Measurements from ENCODE around the gene ENOX2. TPM values are rescaled to one million over a fixed set of nuclear protein-coding genes. Genes with fewer than 3 reads are reported as not detected.

ENOX2 gene
- total and polyA plus RNA-seq, 2 donors (not counting 1 experiment from before 2014, with no cell fraction given): 7.6 to 12.9 TPM

DNA sequence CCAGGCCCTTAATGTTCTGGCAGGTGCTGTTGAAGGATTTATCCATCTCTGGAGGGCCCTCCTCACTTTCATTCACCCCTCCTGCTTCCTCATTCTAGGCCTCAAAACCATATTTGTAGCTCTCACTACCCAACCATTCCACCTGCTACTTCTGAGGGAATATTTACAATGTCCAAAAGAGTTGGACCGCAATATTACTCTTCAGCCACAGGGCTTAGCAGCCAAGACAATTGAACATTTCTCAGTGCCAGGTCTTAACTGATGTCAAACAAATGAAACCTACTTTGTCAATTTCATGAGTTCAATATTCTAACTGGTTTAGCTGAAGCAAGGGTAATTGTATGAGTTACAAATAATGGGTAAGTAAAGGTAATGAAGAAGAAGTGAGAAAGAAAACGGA lies 113.2 kb downstream of the ENOX2 start:
- TF ChIP-seq, protein P1, sequence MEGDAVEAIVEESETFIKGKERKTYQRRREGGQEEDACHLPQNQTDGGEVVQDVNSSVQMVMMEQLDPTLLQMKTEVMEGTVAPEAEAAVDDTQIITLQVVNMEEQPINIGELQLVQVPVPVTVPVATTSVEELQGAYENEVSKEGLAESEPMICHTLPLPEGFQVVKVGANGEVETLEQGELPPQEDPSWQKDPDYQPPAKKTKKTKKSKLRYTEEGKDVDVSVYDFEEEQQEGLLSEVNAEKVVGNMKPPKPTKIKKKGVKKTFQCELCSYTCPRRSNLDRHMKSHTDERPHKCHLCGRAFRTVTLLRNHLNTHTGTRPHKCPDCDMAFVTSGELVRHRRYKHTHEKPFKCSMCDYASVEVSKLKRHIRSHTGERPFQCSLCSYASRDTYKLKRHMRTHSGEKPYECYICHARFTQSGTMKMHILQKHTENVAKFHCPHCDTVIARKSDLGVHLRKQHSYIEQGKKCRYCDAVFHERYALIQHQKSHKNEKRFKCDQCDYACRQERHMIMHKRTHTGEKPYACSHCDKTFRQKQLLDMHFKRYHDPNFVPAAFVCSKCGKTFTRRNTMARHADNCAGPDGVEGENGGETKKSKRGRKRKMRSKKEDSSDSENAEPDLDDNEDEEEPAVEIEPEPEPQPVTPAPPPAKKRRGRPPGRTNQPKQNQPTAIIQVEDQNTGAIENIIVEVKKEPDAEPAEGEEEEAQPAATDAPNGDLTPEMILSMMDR (conservative IDR thresholded peaks at IDR 0.05 in 1 of 2, IDR thresholded peaks at IDR 0.05 in 1 of 2; ENCODE audit: low read depth in 1 of 2, low read length in 2 of 2): no peak
- no peak for TF ChIP-seq EZH2 (IDR thresholded peaks at IDR 0.05; ENCODE audit: low read length, missing control alignments)
- H4K20me1 ChIP-seq (ENCODE audit: control insufficient read depth, extremely low read depth, insufficient read depth, low read length): no peaks in the 10 kb centered on the region

DNA sequence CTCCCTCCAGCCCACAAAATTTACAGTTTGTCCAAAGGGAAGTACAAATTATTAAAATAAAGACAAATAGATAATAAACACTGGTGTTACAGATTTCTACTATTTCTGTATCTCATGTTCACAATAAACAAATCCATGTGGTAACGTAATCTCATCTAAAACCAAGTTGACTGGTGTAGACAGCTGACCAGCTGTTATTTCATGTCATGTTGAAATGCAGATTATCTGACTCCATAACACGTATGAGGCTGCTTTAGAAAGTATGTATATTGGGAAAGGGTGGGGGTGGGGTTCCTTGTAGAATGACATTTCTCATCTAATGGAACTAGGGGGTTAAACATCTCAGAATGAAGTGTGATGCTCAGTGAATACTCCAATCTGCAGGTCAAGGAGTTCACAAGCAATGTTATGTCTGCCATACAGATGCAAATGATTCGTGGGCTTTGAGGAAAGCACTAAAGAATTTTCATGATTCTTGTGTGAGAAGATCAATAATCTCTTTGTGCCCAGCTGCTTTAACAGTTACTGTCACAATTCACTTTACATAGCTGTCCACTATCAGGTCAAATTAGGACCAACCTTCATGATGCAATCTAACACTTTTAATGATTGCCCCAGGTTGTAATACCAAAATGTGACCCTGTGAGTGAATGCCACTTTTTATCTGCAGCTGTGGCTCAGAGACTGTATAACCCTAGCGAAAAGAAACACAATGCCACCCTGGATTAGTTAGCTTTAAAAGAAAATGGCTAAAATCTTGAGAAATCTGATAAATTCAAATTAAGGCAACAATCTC lies 114.0 kb downstream of the ENOX2 start:
- H3K79me2 ChIP-seq (ENCODE audit: control insufficient read depth, insufficient read depth, low read length): no peaks in the 10 kb centered on the region
- no peaks in the 10 kb centered on the region for H3K4me1 ChIP-seq (ENCODE audit: control insufficient read depth, extremely low read depth, insufficient read depth, low read length)
- H3K27ac ChIP-seq (ENCODE audit: insufficient read depth, low read length): no peak overlapping the region
- DNase-seq (ENCODE audit: low read depth in 2 of 2): peak in 1 of 2 donors; percentile 15
- no peak overlapping the region for H2AFZ ChIP-seq (ENCODE audit: low read length)
- H3K9ac ChIP-seq (ENCODE audit: insufficient read depth, low read length): no peak overlapping the region
- no peak for TF ChIP-seq EZH2 (IDR thresholded peaks at IDR 0.05; ENCODE audit: low read length, missing control alignments)
- TF ChIP-seq, protein P1 (conservative IDR thresholded peaks at IDR 0.05 in 1 of 2, IDR thresholded peaks at IDR 0.05 in 1 of 2; ENCODE audit: low read depth in 1 of 2, low read length in 2 of 2): no peak
- H3K4me2 ChIP-seq (ENCODE audit: extremely low read depth, insufficient read depth, low read length): no peak overlapping the region
- no peak overlapping the region for H3K4me3 ChIP-seq (replicated peaks in 1 of 4; ENCODE audit: control extremely low read depth in 1 of 4, insufficient read depth in 1 of 4, low read depth in 3 of 4, low read length in 4 of 4)
- no peaks in the 10 kb centered on the region for H3K36me3 ChIP-seq (ENCODE audit: control insufficient read depth, insufficient read depth, low read length)
- H3K27me3 ChIP-seq (ENCODE audit: control insufficient read depth, insufficient read depth, low read length): no peaks in the 10 kb centered on the region
- H4K20me1 ChIP-seq (ENCODE audit: control insufficient read depth, extremely low read depth, insufficient read depth, low read length): no peaks in the 10 kb centered on the region
- H3K9me3 ChIP-seq (ENCODE audit: control insufficient read depth, insufficient read depth, low read depth, low read length): no peaks in the 10 kb centered on the region

More for the DNA sequence above, 113.2 kb downstream of the ENOX2 start:
- no peak overlapping the region for H2AFZ ChIP-seq (ENCODE audit: low read length)
- H3K4me2 ChIP-seq (ENCODE audit: extremely low read depth, insufficient read depth, low read length): no peak overlapping the region
- no peak overlapping the region for H3K9ac ChIP-seq (ENCODE audit: insufficient read depth, low read length)
- H3K27me3 ChIP-seq (ENCODE audit: control insufficient read depth, insufficient read depth, low read length): no peaks in the 10 kb centered on the region
- H3K9me3 ChIP-seq (ENCODE audit: control insufficient read depth, insufficient read depth, low read depth, low read length): no peaks in the 10 kb centered on the region
- H3K4me3 ChIP-seq (replicated peaks in 1 of 4; ENCODE audit: control extremely low read depth in 1 of 4, insufficient read depth in 1 of 4, low read depth in 3 of 4, low read length in 4 of 4): no peak overlapping the region
- no peak for DNase-seq (ENCODE audit: low read depth in 2 of 2)
- no peak overlapping the region for H3K27ac ChIP-seq (ENCODE audit: insufficient read depth, low read length)
- H3K4me1 ChIP-seq (ENCODE audit: control insufficient read depth, extremely low read depth, insufficient read depth, low read length): no peaks in the 10 kb centered on the region
- H3K36me3 ChIP-seq (ENCODE audit: control insufficient read depth, insufficient read depth, low read length): no peaks in the 10 kb centered on the region
- no peaks in the 10 kb centered on the region for H3K79me2 ChIP-seq (ENCODE audit: control insufficient read depth, insufficient read depth, low read length)

DNA sequence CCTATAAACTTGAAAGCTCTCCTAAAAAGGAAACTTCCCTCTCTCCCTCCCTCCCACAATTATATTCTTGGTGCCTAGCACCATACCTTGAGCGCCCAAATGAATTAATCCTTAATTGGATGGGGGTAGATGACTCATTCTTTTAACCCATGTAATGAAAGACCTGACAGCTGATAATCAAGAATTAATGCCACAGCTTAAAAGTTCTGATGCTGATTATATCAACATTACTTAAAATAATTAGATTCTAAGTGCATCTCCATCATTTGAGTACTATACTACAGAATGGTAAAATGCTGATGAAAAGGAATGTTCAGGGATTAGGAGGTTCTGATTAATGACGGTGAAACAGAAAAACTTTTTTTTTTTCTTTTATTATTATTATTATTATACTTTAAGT lies 117.0 kb downstream of the ENOX2 start:
- no peaks in the 10 kb centered on the region for H3K27me3 ChIP-seq (ENCODE audit: control insufficient read depth, insufficient read depth, low read length)
- H3K36me3 ChIP-seq (ENCODE audit: control insufficient read depth, insufficient read depth, low read length): no peaks in the 10 kb centered on the region
- no peaks in the 10 kb centered on the region for H3K79me2 ChIP-seq (ENCODE audit: control insufficient read depth, insufficient read depth, low read length)
- DNase-seq (ENCODE audit: low read depth in 2 of 2): no peak
- no peaks in the 10 kb centered on the region for H4K20me1 ChIP-seq (ENCODE audit: control insufficient read depth, extremely low read depth, insufficient read depth, low read length)
- H3K4me3 ChIP-seq (replicated peaks in 1 of 4; ENCODE audit: control extremely low read depth in 1 of 4, insufficient read depth in 1 of 4, low read depth in 3 of 4, low read length in 4 of 4): no peak overlapping the region
- no peak overlapping the region for H3K9ac ChIP-seq (ENCODE audit: insufficient read depth, low read length)
- TF ChIP-seq, protein P1 (conservative IDR thresholded peaks at IDR 0.05 in 1 of 2, IDR thresholded peaks at IDR 0.05 in 1 of 2; ENCODE audit: low read depth in 1 of 2, low read length in 2 of 2): no peak
- TF ChIP-seq EZH2 (IDR thresholded peaks at IDR 0.05; ENCODE audit: low read length, missing control alignments): no peak
- H3K4me2 ChIP-seq (ENCODE audit: extremely low read depth, insufficient read depth, low read length): no peak overlapping the region
- no peak overlapping the region for H3K27ac ChIP-seq (ENCODE audit: insufficient read depth, low read length)
- no peaks in the 10 kb centered on the region for H3K9me3 ChIP-seq (ENCODE audit: control insufficient read depth, insufficient read depth, low read depth, low read length)
- no peak overlapping the region for H2AFZ ChIP-seq (ENCODE audit: low read length)
- no peaks in the 10 kb centered on the region for H3K4me1 ChIP-seq (ENCODE audit: control insufficient read depth, extremely low read depth, insufficient read depth, low read length)

Data from fibroblast of lung (primary cell).